SKM-1 treated with dmso at 0.1 percent for 144 hours (cell line): ENCODE measurements around the gene HNRNPDL.
"Not testable (repeated sequence)": the region's sequence is repeated elsewhere in the genome, so short reads cannot be mapped to it uniquely, and the experiment has no call there.

Experiments
- DNase-seq: peaks from one replicate; lab custom pipeline; 2025; ENCODE audit not compliant: unreplicated experiment; lab: John Stamatoyannopoulos, UW

HNRNPDL gene

GRCh38 chr4:82433791-82434190 lies 3.5 kb upstream of the HNRNPDL start:
- DNase-seq = no peak

- no peak for DNase-seq
These were observed 2.3 kb upstream of the HNRNPDL start for GRCh38 chr4:82432596-82432995.

- no peak for DNase-seq
These were observed 1.6 kb upstream of the HNRNPDL start for GRCh38 chr4:82431831-82432230.

- DNase-seq = no peak
These were observed 893 bp upstream of the HNRNPDL start for GRCh38 chr4:82430964-82431745.

GRCh38 chr4:82429728-82430192 lies 502 bp downstream of the HNRNPDL start:
- no peak for DNase-seq

GRCh38 chr4:82428969-82429727 lies 1.1 kb downstream of the HNRNPDL start:
- DNase-seq = peak; percentile 89

GRCh38 chr4:82428526-82428968 lies 1.7 kb downstream of the HNRNPDL start:
- no peak for DNase-seq

- no peak for DNase-seq
These were observed 4.8 kb downstream of the HNRNPDL start for GRCh38 chr4:82425478-82425877.

- no peak for DNase-seq
These were observed 6.8 kb downstream of the HNRNPDL start for GRCh38 chr4:82423245-82424054.

- DNase-seq = no peak
These were observed 7.6 kb downstream of the HNRNPDL start for GRCh38 chr4:82422616-82423015.

GRCh38 chr4:82421796-82422560 lies 8.3 kb downstream of the HNRNPDL start:
- no peak for DNase-seq

- DNase-seq = no peak
These were observed 10.8 kb downstream of the HNRNPDL start for GRCh38 chr4:82419451-82419850.

GRCh38 chr4:82415922-82416365 lies 14.3 kb downstream of the HNRNPDL start:
- DNase-seq = no peak

- DNase-seq = not testable (repeated sequence)
These were observed 15.2 kb downstream of the HNRNPDL start for GRCh38 chr4:82415061-82415460.

GRCh38 chr4:82403725-82404124 lies 26.5 kb downstream of the HNRNPDL start:
- DNase-seq = no peak

- DNase-seq = no peak
These were observed 28.0 kb downstream of the HNRNPDL start for GRCh38 chr4:82402196-82402775.

GRCh38 chr4:82401600-82401999 lies 28.7 kb downstream of the HNRNPDL start:
- DNase-seq = no peak

GRCh38 chr4:82398263-82398662 lies 32.0 kb downstream of the HNRNPDL start:
- no peak for DNase-seq

GRCh38 chr4:82397527-82397926 lies 32.7 kb downstream of the HNRNPDL start:
- DNase-seq = no peak

GRCh38 chr4:82394896-82395295 lies 35.4 kb downstream of the HNRNPDL start:
- no peak for DNase-seq
